HepG2 (cell line): ENCODE measurements around the gene MSL2. TPM values are rescaled to one million over a fixed set of nuclear protein-coding genes. Genes with fewer than 3 reads are reported as not detected.

Experiments
- ATAC-seq: fragments of 200-7000 bp; cut with Tn5 transposase; 3 replicates; pipeline ENCODE4 v1.9.1; 2020; ENCODE audit warnings: mild to moderate bottlenecking, moderate library complexity
- BruUV-seq: library from RNA; stranded (reverse); fragments of 400-500 nt; replicated peaks from 2 replicates; lab custom pipeline; 2021; lab: Mats Ljungman, UMichigan
- CTCF ChIA-PET: fragments of 300-600 bp; formaldehyde crosslinking; extraction: SDS; loops from one replicate; lab custom pipeline; 2021; ENCODE audit warnings: low total read pairs, inconsistent platforms, low intra/inter-chr PET ratio; lab: Yijun Ruan, JAX
- POLR2A ChIA-PET: fragments of 350-600 bp; sonication (Branson Sonifier 250); formaldehyde crosslinking; loops from one replicate; lab custom pipeline; 2020; ENCODE audit warnings: antibody characterized with exemption, inconsistent platforms; lab: Yijun Ruan, JAX
- DNase-seq: peaks from one replicate; pipeline ENCODE4 v3.0.0-alpha.2; 2015; ENCODE audit warnings: low spot score
- FAIRE-seq: peaks from 3 replicates; lab custom pipeline; 2011; peaks lifted over from hg19 to GRCh38; lab: Jason Lieb, UNC
- H2AFZ ChIP-seq: one replicate; pipeline ENCODE4 v1.6.1; 2011; ENCODE audit warnings: low read length, inconsistent platforms
- H3K27ac ChIP-seq: fragments of 300-600 bp; 3 replicates; pipeline ENCODE4 v1.8.0; 2011; ENCODE audit warnings: mixed run types, mild to moderate bottlenecking, mixed read lengths, low read length, inconsistent platforms; ENCODE audit not compliant: insufficient read depth; ENCODE audit errors: extremely low read length
- H3K27me3 ChIP-seq, 2 experiments: fragments of 200-600 bp in 1 of 2; 2 replicates in 1 of 2; 3 replicates in 1 of 2; pipeline versions ENCODE4 v1.6.0 to v1.8.0; 2011; ENCODE audit warnings: low read length in 2 of 2, mild to moderate bottlenecking in 2 of 2, moderate library complexity in 2 of 2, inconsistent platforms in 1 of 2; ENCODE audit not compliant: insufficient read depth in 2 of 2, control insufficient read depth in 1 of 2
- H3K36me3 ChIP-seq, 2 experiments: fragments of 200-600 bp in 1 of 2; replicated peaks in 1 of 2; 2 replicates in 1 of 2; 3 replicates in 1 of 2; pipeline versions ENCODE4 v1.5.1 to v1.8.0; 2011; ENCODE audit warnings: low read length in 2 of 2, inconsistent platforms in 1 of 2; ENCODE audit not compliant: insufficient read depth in 2 of 2, control insufficient read depth in 1 of 2
- H3K4me1 ChIP-seq: 2 replicates; pipeline ENCODE4 v1.5.1; 2012; ENCODE audit warnings: low read length, inconsistent platforms; ENCODE audit not compliant: insufficient read depth
- H3K4me2 ChIP-seq: 2 replicates; pipeline ENCODE4 v1.6.0; 2011; ENCODE audit warnings: low read depth, low read length, inconsistent platforms
- H3K4me3 ChIP-seq, 3 experiments: fragments of 200-600 bp in 1 of 3; sonication (generic), shearing (Covaris generic) in 1 of 3; replicated peaks in 1 of 3; 2 replicates each; pipeline ENCODE4 v1.5.1; 2011 to 2016; ENCODE audit warnings: low read length in 3 of 3, inconsistent platforms in 2 of 3, low read depth in 2 of 3, mild to moderate bottlenecking in 2 of 3, control low read depth in 1 of 3, mixed read lengths in 1 of 3; ENCODE audit not compliant: insufficient read depth in 1 of 3
- H3K79me2 ChIP-seq: one replicate; pipeline ENCODE4 v1.6.1; 2011; ENCODE audit warnings: low read length, inconsistent platforms; ENCODE audit not compliant: insufficient read depth
- H3K9ac ChIP-seq: 2 replicates; pipeline ENCODE4 v1.6.0; 2011; ENCODE audit warnings: mild to moderate bottlenecking, low read depth, low read length, inconsistent platforms; ENCODE audit not compliant: insufficient read depth
- H3K9me3 ChIP-seq: 2 replicates; pipeline ENCODE4 v1.5.1; 2012; ENCODE audit warnings: mild to moderate bottlenecking, low read length
- H4K20me1 ChIP-seq: 2 replicates; pipeline ENCODE4 v1.6.0; 2011; ENCODE audit warnings: inconsistent platforms, mild to moderate bottlenecking, low read length, moderate library complexity; ENCODE audit not compliant: insufficient read depth
- DDIT3 ChIP-seq: sonication (generic); formaldehyde crosslinking; IDR thresholded peaks from 2 replicates; pipeline ENCODE4 v1.4.0; 2020; ENCODE audit warnings: mild to moderate bottlenecking, missing genetic modification reagents
- DPF2 ChIP-seq: sonication (generic); formaldehyde crosslinking; IDR thresholded peaks from 2 replicates; pipeline ENCODE4 v1.4.0; 2020; ENCODE audit warnings: mild to moderate bottlenecking, low read depth, missing genetic modification reagents, borderline replicate concordance
- ETV5 ChIP-seq: IDR thresholded peaks from 2 replicates; pipeline ENCODE4 v1.6.1; 2018; ENCODE audit warnings: missing biosample characterization, missing genetic modification reagents, inconsistent platforms, borderline replicate concordance
- HNRNPL ChIP-seq: fragments of 200-400 bp; formaldehyde crosslinking; IDR thresholded peaks from 2 replicates; pipeline ENCODE4 v1.6.1; 2017; ENCODE audit warnings: mild to moderate bottlenecking, low read depth, low read length
- HOXA7 ChIP-seq: sonication (generic); formaldehyde crosslinking; IDR thresholded peaks from 2 replicates; pipeline ENCODE4 v1.8.1; 2022; ENCODE audit warnings: mild to moderate bottlenecking, missing genetic modification reagents, moderate library complexity
- NFRKB ChIP-seq: fragments of 450-650 bp; IDR thresholded peaks from 2 replicates; pipeline ENCODE4 v1.6.1; 2017
- PITX1 ChIP-seq: sonication (generic); formaldehyde crosslinking; IDR thresholded peaks from 2 replicates; pipeline ENCODE4 v1.5.1; 2020; ENCODE audit warnings: mild to moderate bottlenecking, missing genetic modification reagents
- RFX3 ChIP-seq: IDR thresholded peaks from 2 replicates; pipeline ENCODE4 v1.6.1; 2016; ENCODE audit warnings: missing biosample characterization, missing genetic modification reagents
- SUZ12 ChIP-seq: fragments of 150-350 bp; IDR thresholded peaks from 2 replicates; pipeline ENCODE4 v1.6.1; 2014; ENCODE audit warnings: low read depth, low read length
- ZFP91 ChIP-seq: sonication (generic); formaldehyde crosslinking; IDR thresholded peaks from 2 replicates; pipeline ENCODE4 v1.9.0; 2022; ENCODE audit warnings: missing genetic modification reagents, mild to moderate bottlenecking, borderline replicate concordance
- WGBS: methylation state at CpG from one replicate; pipeline ENCODE4 v1.1.6; 2017; ENCODE audit warnings: low lambda C conversion rate; 5-methylcytosine and 5-hydroxymethylcytosine counted together
- in situ Hi-C: cut with HindIII; loops from 2 replicates; pipeline ENCODE4 v1.10.0; 2017; ENCODE audit warnings: low pct_unique_long_range_greater_than_20kb; ENCODE audit not compliant: extremely low pct_ligation_motif_present
- intact Hi-C: fragments of 100-400 bp; cut with micrococcal nuclease; formaldehyde crosslinking; loops from one replicate; pipeline ENCODE4 v1.10.0; 2022; ENCODE audit not compliant: unreplicated experiment
- polyA plus RNA-seq, 8 experiments: library from polyadenylated mRNA; depleted of rRNA in 3 of 8; stranded (reverse) in 7 of 8; unstranded in 1 of 8; fragments of >200 nt; fragmentation: Illumina TruSeq in 4 of 8; extraction: Trizol in 4 of 8; gene quantifications; 2 replicates each; pipeline versions ENCODE4 v1.2.1 to v1.2.3, GENCODE V29; 2011 to 2016; ENCODE audit warnings: low read depth in 4 of 8, missing spikeins in 1 of 8, mixed read lengths in 1 of 8; ENCODE audit not compliant: insufficient read depth in 1 of 8
- total RNA-seq, 5 experiments: library from RNA; depleted of rRNA; stranded (reverse); fragments of >200 nt; fragmentation: Illumina TruSeq; extraction: Trizol; gene quantifications; 2 replicates each; pipeline ENCODE4 v1.2.3, GENCODE V29; 2016; ENCODE audit warnings: low read depth in 1 of 5

The MSL2 gene
- total and polyA plus RNA-seq, 2 of the 13 experiments (the other 11 are each of a cell fraction or from before 2014, with no cell fraction given) = 6.9 to 11.7 TPM

GRCh38 chr3:136162322-136162721 lies 33.8 kb downstream of the MSL2 start:
- DNase-seq (no peak), ATAC-seq (no peak), FAIRE-seq (no peak)
- H3K79me2 ChIP-seq = peaks cover 94% of the 10 kb centered on the region
- CTCF ChIA-PET = no interaction called here
- peaks cover 15% of the 10 kb centered on the region for H3K4me1 ChIP-seq
- H3K9me3 ChIP-seq = no peaks in the 10 kb centered on the region
- H3K4me2 ChIP-seq = no peak overlapping the region
- POLR2A ChIA-PET = no interaction called here
- intact Hi-C loops (no loop called here), in situ Hi-C loops (no loop called here)
- no peak for TF ChIP-seq ZFP91 (CRISPR knock-in tag)
- no peak for TF ChIP-seq HNRNPL
- TF ChIP-seq PITX1 (CRISPR knock-in tag) = no peak
- no peak for TF ChIP-seq HOXA7 (CRISPR knock-in tag)
- TF ChIP-seq NFRKB = no peak
- no peak for TF ChIP-seq DPF2 (CRISPR knock-in tag)
- no peak for TF ChIP-seq RFX3 (CRISPR knock-in tag)
- TF ChIP-seq SUZ12 = no peak
- TF ChIP-seq DDIT3 = no peak
- TF ChIP-seq ETV5 (CRISPR knock-in tag) = no peak
- no peaks in the 10 kb centered on the region for H3K36me3 ChIP-seq
- no peak overlapping the region for H3K27ac ChIP-seq
- H3K4me3 ChIP-seq = no peak overlapping the region
- H3K9ac ChIP-seq = no peak overlapping the region
- whole genome bisulfite sequencing = 94% methylated on average over 7 of the region's 7 CpGs
- no peaks in the 10 kb centered on the region for H3K27me3 ChIP-seq
- peaks cover 60% of the 10 kb centered on the region for H4K20me1 ChIP-seq
- BruUV-seq = no TSS peak
- no peak overlapping the region for H2AFZ ChIP-seq
